HepG2 (cell line): Measurements from ENCODE around the gene RAPGEF5. TPM values are rescaled to one million over a fixed set of nuclear protein-coding genes. Genes with fewer than 3 reads are reported as not detected.

ENCODE experiments used
- ATAC-seq: fragments of 200-7000 bp; cut with Tn5 transposase; 3 replicates; pipeline ENCODE4 v1.9.1; 2020; ENCODE audit warnings: mild to moderate bottlenecking, moderate library complexity
- BruUV-seq: library from RNA; stranded (reverse); fragments of 400-500 nt; replicated peaks from 2 replicates; lab custom pipeline; 2021; lab: Mats Ljungman, UMichigan
- CTCF ChIA-PET: fragments of 300-600 bp; formaldehyde crosslinking; extraction: SDS; loops from one replicate; lab custom pipeline; 2021; ENCODE audit warnings: low total read pairs, inconsistent platforms, low intra/inter-chr PET ratio; lab: Yijun Ruan, JAX
- POLR2A ChIA-PET: fragments of 350-600 bp; sonication (Branson Sonifier 250); formaldehyde crosslinking; loops from one replicate; lab custom pipeline; 2020; ENCODE audit warnings: antibody characterized with exemption, inconsistent platforms; lab: Yijun Ruan, JAX
- DNase-seq: peaks from one replicate; pipeline ENCODE4 v3.0.0-alpha.2; 2015; ENCODE audit warnings: low spot score
- FAIRE-seq: peaks from 3 replicates; lab custom pipeline; 2011; peaks lifted over from hg19 to GRCh38; lab: Jason Lieb, UNC
- H2AFZ ChIP-seq: one replicate; pipeline ENCODE4 v1.6.1; 2011; ENCODE audit warnings: low read length, inconsistent platforms
- H3K27ac ChIP-seq: fragments of 300-600 bp; 3 replicates; pipeline ENCODE4 v1.8.0; 2011; ENCODE audit warnings: mixed run types, mild to moderate bottlenecking, mixed read lengths, low read length, inconsistent platforms; ENCODE audit not compliant: insufficient read depth; ENCODE audit errors: extremely low read length
- H3K27me3 ChIP-seq, 2 experiments: fragments of 200-600 bp in 1 of 2; 2 replicates in 1 of 2; 3 replicates in 1 of 2; pipeline versions ENCODE4 v1.6.0 to v1.8.0; 2011; ENCODE audit warnings: low read length in 2 of 2, mild to moderate bottlenecking in 2 of 2, moderate library complexity in 2 of 2, inconsistent platforms in 1 of 2; ENCODE audit not compliant: insufficient read depth in 2 of 2, control insufficient read depth in 1 of 2
- H3K36me3 ChIP-seq, 2 experiments: fragments of 200-600 bp in 1 of 2; replicated peaks in 1 of 2; 2 replicates in 1 of 2; 3 replicates in 1 of 2; pipeline versions ENCODE4 v1.5.1 to v1.8.0; 2011; ENCODE audit warnings: low read length in 2 of 2, inconsistent platforms in 1 of 2; ENCODE audit not compliant: insufficient read depth in 2 of 2, control insufficient read depth in 1 of 2
- H3K4me1 ChIP-seq: 2 replicates; pipeline ENCODE4 v1.5.1; 2012; ENCODE audit warnings: low read length, inconsistent platforms; ENCODE audit not compliant: insufficient read depth
- H3K4me2 ChIP-seq: 2 replicates; pipeline ENCODE4 v1.6.0; 2011; ENCODE audit warnings: low read depth, low read length, inconsistent platforms
- H3K4me3 ChIP-seq, 3 experiments: fragments of 200-600 bp in 1 of 3; sonication (generic), shearing (Covaris generic) in 1 of 3; replicated peaks in 1 of 3; 2 replicates each; pipeline ENCODE4 v1.5.1; 2011 to 2016; ENCODE audit warnings: low read length in 3 of 3, inconsistent platforms in 2 of 3, low read depth in 2 of 3, mild to moderate bottlenecking in 2 of 3, control low read depth in 1 of 3, mixed read lengths in 1 of 3; ENCODE audit not compliant: insufficient read depth in 1 of 3
- H3K79me2 ChIP-seq: one replicate; pipeline ENCODE4 v1.6.1; 2011; ENCODE audit warnings: low read length, inconsistent platforms; ENCODE audit not compliant: insufficient read depth
- H3K9ac ChIP-seq: 2 replicates; pipeline ENCODE4 v1.6.0; 2011; ENCODE audit warnings: mild to moderate bottlenecking, low read depth, low read length, inconsistent platforms; ENCODE audit not compliant: insufficient read depth
- H3K9me3 ChIP-seq: 2 replicates; pipeline ENCODE4 v1.5.1; 2012; ENCODE audit warnings: mild to moderate bottlenecking, low read length
- H4K20me1 ChIP-seq: 2 replicates; pipeline ENCODE4 v1.6.0; 2011; ENCODE audit warnings: inconsistent platforms, mild to moderate bottlenecking, low read length, moderate library complexity; ENCODE audit not compliant: insufficient read depth
- CAMTA2 ChIP-seq: sonication (generic); formaldehyde crosslinking; IDR thresholded peaks from 2 replicates; pipeline ENCODE4 v1.4.0; 2020; ENCODE audit warnings: mild to moderate bottlenecking, missing genetic modification reagents, borderline replicate concordance
- GABPB1 ChIP-seq: IDR thresholded peaks from 2 replicates; pipeline ENCODE4 v1.6.1; 2016; ENCODE audit warnings: mild to moderate bottlenecking, missing genetic modification reagents, moderate library complexity, missing compliant biosample characterization
- KLF6 ChIP-seq: IDR thresholded peaks from 2 replicates; pipeline ENCODE4 v1.8.0; 2016; ENCODE audit warnings: missing biosample characterization, missing genetic modification reagents
- MXI1 ChIP-seq: IDR thresholded peaks from 3 replicates; pipeline ENCODE4 v1.6.1; 2012; ENCODE audit warnings: low read depth, low read length, inconsistent platforms, borderline replicate concordance
- SUZ12 ChIP-seq: fragments of 150-350 bp; IDR thresholded peaks from 2 replicates; pipeline ENCODE4 v1.6.1; 2014; ENCODE audit warnings: low read depth, low read length
- TBL1XR1 ChIP-seq: fragments of 150-350 bp; IDR thresholded peaks from 2 replicates; pipeline ENCODE4 v1.6.1; 2014; ENCODE audit warnings: borderline replicate concordance, low read length; ENCODE audit not compliant: partially characterized antibody
- THYN1 ChIP-seq: sonication (generic); formaldehyde crosslinking; IDR thresholded peaks from 2 replicates; pipeline ENCODE4 v1.8.1; 2023; ENCODE audit warnings: low read depth, mild to moderate bottlenecking, moderate library complexity, missing genetic modification reagents, borderline replicate concordance
- TP53 ChIP-seq: sonication (generic); formaldehyde crosslinking; conservative IDR thresholded peaks from 2 replicates; pipeline ENCODE4 v1.4.0; 2020; ENCODE audit warnings: missing genetic modification reagents
- U2AF2 ChIP-seq: fragments of 200-400 bp; formaldehyde crosslinking; IDR thresholded peaks from 2 replicates; pipeline ENCODE4 v1.6.1; 2017; ENCODE audit warnings: low read depth, mild to moderate bottlenecking, low read length
- ZNF234 ChIP-seq: sonication (generic); formaldehyde crosslinking; conservative IDR thresholded peaks from 2 replicates; pipeline ENCODE4 v1.5.1; 2020; ENCODE audit warnings: mild to moderate bottlenecking, missing genetic modification reagents
- ZNF256 ChIP-seq: sonication (generic); formaldehyde crosslinking; conservative IDR thresholded peaks from 2 replicates; pipeline ENCODE4 v1.4.0; 2020; ENCODE audit warnings: missing genetic modification reagents
- ZNF292 ChIP-seq: sonication (generic); formaldehyde crosslinking; IDR thresholded peaks from 2 replicates; pipeline ENCODE4 v1.8.1; 2022; ENCODE audit warnings: mild to moderate bottlenecking, low read depth, missing genetic modification reagents, borderline replicate concordance
- ZNF713 ChIP-seq: sonication (generic); formaldehyde crosslinking; IDR thresholded peaks from 2 replicates; pipeline ENCODE4 v1.4.0; 2020; ENCODE audit warnings: mild to moderate bottlenecking, missing genetic modification reagents
- WGBS: methylation state at CpG from one replicate; pipeline ENCODE4 v1.1.6; 2017; ENCODE audit warnings: low lambda C conversion rate; 5-methylcytosine and 5-hydroxymethylcytosine counted together
- in situ Hi-C: cut with HindIII; loops from 2 replicates; pipeline ENCODE4 v1.10.0; 2017; ENCODE audit warnings: low pct_unique_long_range_greater_than_20kb; ENCODE audit not compliant: extremely low pct_ligation_motif_present
- intact Hi-C: fragments of 100-400 bp; cut with micrococcal nuclease; formaldehyde crosslinking; loops from one replicate; pipeline ENCODE4 v1.10.0; 2022; ENCODE audit not compliant: unreplicated experiment
- polyA plus RNA-seq, 8 experiments: library from polyadenylated mRNA; depleted of rRNA in 3 of 8; stranded (reverse) in 7 of 8; unstranded in 1 of 8; fragments of >200 nt; fragmentation: Illumina TruSeq in 4 of 8; extraction: Trizol in 4 of 8; gene quantifications; 2 replicates each; pipeline versions ENCODE4 v1.2.1 to v1.2.3, GENCODE V29; 2011 to 2016; ENCODE audit warnings: low read depth in 4 of 8, missing spikeins in 1 of 8, mixed read lengths in 1 of 8; ENCODE audit not compliant: insufficient read depth in 1 of 8
- total RNA-seq, 5 experiments: library from RNA; depleted of rRNA; stranded (reverse); fragments of >200 nt; fragmentation: Illumina TruSeq; extraction: Trizol; gene quantifications; 2 replicates each; pipeline ENCODE4 v1.2.3, GENCODE V29; 2016; ENCODE audit warnings: low read depth in 1 of 5
- TF ChIP-seq, protein P1 (sequence below): sonication (generic); formaldehyde crosslinking; IDR thresholded peaks from 2 replicates; pipeline ENCODE4 v1.8.0; 2022; ENCODE audit warnings: missing genetic modification reagents, mild to moderate bottlenecking, moderate library complexity, borderline replicate concordance
- TF ChIP-seq, protein P2 (sequence below): sonication (generic); formaldehyde crosslinking; IDR thresholded peaks from 2 replicates; pipeline ENCODE4 v1.5.1; 2020; ENCODE audit warnings: missing genetic modification reagents, mild to moderate bottlenecking, borderline replicate concordance
- TF ChIP-seq, protein P3 (sequence below): sonication (generic); formaldehyde crosslinking; IDR thresholded peaks from 2 replicates; pipeline ENCODE4 v1.5.0; 2020; ENCODE audit warnings: missing genetic modification reagents
- TF ChIP-seq, protein P4 (sequence below): sonication (generic); formaldehyde crosslinking; IDR thresholded peaks from 2 replicates; pipeline ENCODE4 v1.5.0; 2020; ENCODE audit warnings: missing genetic modification reagents

Gene RAPGEF5
- total and polyA plus RNA-seq, 2 of the 13 experiments (the other 11 are each of a cell fraction or from before 2014, with no cell fraction given) = 17.1 to 23.4 TPM

DNA sequence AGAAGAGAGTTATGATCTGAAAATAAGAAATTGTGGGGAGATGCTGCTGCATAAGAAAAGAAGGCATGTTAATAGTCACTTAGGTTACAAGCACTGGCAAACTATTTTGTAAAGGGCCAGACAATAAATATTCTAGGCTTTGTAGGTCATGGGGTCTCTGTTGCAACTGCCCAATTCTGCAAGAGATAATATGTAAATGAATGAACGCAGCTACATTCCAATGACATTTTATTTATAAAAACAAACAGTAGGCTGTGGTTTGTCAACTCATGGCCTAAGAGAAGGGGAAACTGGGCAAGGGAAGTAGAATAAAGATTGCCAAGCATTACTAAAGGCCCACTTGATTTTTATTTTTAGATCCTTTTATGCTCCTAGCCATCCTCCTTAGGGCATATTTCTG, 133.1 kb downstream of the RAPGEF5 start (continued):
- TF ChIP-seq ZNF256 (CRISPR knock-in tag) = no peak

DNA sequence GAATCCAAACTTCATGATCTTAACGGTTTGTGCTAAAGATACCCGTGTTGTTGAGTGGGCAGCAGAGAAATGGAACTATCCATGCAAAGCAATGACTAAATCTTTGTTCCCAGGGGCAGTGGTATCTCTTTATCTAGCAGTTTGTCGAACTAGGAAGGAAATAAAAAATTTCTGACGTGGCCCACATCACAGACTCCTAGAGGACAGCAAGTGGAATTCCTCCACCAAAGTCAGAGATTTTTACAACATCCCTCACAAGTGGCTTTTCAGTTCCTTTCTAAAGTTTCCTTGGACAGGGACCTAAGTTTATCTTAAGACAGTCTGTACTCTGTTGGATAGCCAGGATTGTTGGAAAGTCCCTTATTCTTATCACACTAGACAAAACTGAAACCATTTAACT, 136.0 kb downstream of the RAPGEF5 start:
- Histone ChIP-seq H3K36me3 (peaks cover 10 to 68% of the 10 kb centered on the region in 2 experiments), H4K20me1 (no peaks in the 10 kb centered on the region; the same call in 1 of the 2 replicates), H3K27me3 (no peaks in the 10 kb centered on the region), H3K4me1 (peaks cover 29% of the 10 kb centered on the region), H3K4me3 (no peak overlapping the region), H3K4me2 (no peak overlapping the region), H3K79me2 (no peaks in the 10 kb centered on the region), H3K27ac (no peak overlapping the region), H3K9ac (no peak overlapping the region), H2AFZ (no peak overlapping the region), H3K9me3 (no peaks in the 10 kb centered on the region)
- 73% methylated on average over 4 of the region's 4 CpGs for WGBS
- in situ Hi-C loops = no loop called here
- CTCF ChIA-PET = no interaction called here
- no peak for DNase-seq
- no peak for FAIRE-seq
- ATAC-seq = no peak
- POLR2A ChIA-PET = no interaction called here
- no TSS peak for BruUV-seq
- intact Hi-C loops = no loop called here
- no peak for TF ChIP-seq TP53 (CRISPR knock-in tag)
- no peak for TF ChIP-seq MXI1
- TF ChIP-seq, protein P1, sequence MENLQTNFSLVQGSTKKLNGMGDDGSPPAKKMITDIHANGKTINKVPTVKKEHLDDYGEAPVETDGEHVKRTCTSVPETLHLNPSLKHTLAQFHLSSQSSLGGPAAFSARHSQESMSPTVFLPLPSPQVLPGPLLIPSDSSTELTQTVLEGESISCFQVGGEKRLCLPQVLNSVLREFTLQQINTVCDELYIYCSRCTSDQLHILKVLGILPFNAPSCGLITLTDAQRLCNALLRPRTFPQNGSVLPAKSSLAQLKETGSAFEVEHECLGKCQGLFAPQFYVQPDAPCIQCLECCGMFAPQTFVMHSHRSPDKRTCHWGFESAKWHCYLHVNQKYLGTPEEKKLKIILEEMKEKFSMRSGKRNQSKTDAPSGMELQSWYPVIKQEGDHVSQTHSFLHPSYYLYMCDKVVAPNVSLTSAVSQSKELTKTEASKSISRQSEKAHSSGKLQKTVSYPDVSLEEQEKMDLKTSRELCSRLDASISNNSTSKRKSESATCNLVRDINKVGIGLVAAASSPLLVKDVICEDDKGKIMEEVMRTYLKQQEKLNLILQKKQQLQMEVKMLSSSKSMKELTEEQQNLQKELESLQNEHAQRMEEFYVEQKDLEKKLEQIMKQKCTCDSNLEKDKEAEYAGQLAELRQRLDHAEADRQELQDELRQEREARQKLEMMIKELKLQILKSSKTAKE (CRISPR knock-in tag) = no peak
- no peak for TF ChIP-seq U2AF2
- TF ChIP-seq ZNF713 (CRISPR knock-in tag) = no peak
- TF ChIP-seq TBL1XR1 = no peak
- no peak for TF ChIP-seq GABPB1 (CRISPR knock-in tag)
- TF ChIP-seq SUZ12 = no peak
- TF ChIP-seq, protein P2, sequence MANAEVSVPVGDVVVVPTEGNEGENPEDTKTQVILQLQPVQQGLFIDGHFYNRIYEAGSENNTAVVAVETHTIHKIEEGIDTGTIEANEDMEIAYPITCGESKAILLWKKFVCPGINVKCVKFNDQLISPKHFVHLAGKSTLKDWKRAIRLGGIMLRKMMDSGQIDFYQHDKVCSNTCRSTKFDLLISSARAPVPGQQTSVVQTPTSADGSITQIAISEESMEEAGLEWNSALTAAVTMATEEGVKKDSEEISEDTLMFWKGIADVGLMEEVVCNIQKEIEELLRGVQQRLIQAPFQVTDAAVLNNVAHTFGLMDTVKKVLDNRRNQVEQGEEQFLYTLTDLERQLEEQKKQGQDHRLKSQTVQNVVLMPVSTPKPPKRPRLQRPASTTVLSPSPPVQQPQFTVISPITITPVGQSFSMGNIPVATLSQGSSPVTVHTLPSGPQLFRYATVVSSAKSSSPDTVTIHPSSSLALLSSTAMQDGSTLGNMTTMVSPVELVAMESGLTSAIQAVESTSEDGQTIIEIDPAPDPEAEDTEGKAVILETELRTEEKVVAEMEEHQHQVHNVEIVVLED (CRISPR knock-in tag) = no peak
- TF ChIP-seq CAMTA2 = no peak
- TF ChIP-seq KLF6 (CRISPR knock-in tag) = no peak
- TF ChIP-seq THYN1 (CRISPR knock-in tag) = no peak
- TF ChIP-seq, protein P3, sequence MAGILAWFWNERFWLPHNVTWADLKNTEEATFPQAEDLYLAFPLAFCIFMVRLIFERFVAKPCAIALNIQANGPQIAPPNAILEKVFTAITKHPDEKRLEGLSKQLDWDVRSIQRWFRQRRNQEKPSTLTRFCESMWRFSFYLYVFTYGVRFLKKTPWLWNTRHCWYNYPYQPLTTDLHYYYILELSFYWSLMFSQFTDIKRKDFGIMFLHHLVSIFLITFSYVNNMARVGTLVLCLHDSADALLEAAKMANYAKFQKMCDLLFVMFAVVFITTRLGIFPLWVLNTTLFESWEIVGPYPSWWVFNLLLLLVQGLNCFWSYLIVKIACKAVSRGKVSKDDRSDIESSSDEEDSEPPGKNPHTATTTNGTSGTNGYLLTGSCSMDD (CRISPR knock-in tag) = no peak
- TF ChIP-seq ZNF292 (CRISPR knock-in tag) = no peak
- no peak for TF ChIP-seq ZNF234 (CRISPR knock-in tag)
- TF ChIP-seq, protein P4, sequence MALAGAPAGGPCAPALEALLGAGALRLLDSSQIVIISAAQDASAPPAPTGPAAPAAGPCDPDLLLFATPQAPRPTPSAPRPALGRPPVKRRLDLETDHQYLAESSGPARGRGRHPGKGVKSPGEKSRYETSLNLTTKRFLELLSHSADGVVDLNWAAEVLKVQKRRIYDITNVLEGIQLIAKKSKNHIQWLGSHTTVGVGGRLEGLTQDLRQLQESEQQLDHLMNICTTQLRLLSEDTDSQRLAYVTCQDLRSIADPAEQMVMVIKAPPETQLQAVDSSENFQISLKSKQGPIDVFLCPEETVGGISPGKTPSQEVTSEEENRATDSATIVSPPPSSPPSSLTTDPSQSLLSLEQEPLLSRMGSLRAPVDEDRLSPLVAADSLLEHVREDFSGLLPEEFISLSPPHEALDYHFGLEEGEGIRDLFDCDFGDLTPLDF (CRISPR knock-in tag) = no peak
